SK-N-SH treated with all-trans-retinoic acid at 6 μM for 48 hours (cell line): ENCODE results near the gene SERHL2.
"Not testable (repeated sequence)": the region's sequence is repeated elsewhere in the genome, so short reads cannot be mapped to it uniquely, and the experiment has no call there.

Source experiments
- ARNTL ChIP-seq: fragments of 450-650 bp; formaldehyde crosslinking; IDR thresholded peaks from 2 replicates; pipeline ENCODE4 v1.5.0; 2020; ENCODE audit warnings: low read depth, mild to moderate bottlenecking, moderate library complexity, borderline replicate concordance
- CSDC2 ChIP-seq: fragments of 250-450 bp; sonication (Bioruptor Pico); IDR thresholded peaks from 2 replicates; pipeline ENCODE4 v1.5.0; 2020; ENCODE audit warnings: mild to moderate bottlenecking, moderate library complexity
- ESRRG ChIP-seq: fragments of 250-450 bp; sonication (Bioruptor Pico); IDR thresholded peaks from 2 replicates; pipeline ENCODE4 v1.6.1; 2021; ENCODE audit warnings: mild to moderate bottlenecking
- ISL1 ChIP-seq: fragments of 250-450 bp; sonication (Bioruptor Pico); IDR thresholded peaks from 2 replicates; pipeline ENCODE4 v2.1.2; 2022; ENCODE audit warnings: mild to moderate bottlenecking, moderate library complexity
- OSR1 ChIP-seq: fragments of 250-450 bp; sonication (Bioruptor Pico); IDR thresholded peaks from 2 replicates; pipeline ENCODE4 v1.8.0; 2022; ENCODE audit warnings: moderate library complexity, mild to moderate bottlenecking, inconsistent platforms
- PATZ1 ChIP-seq: fragments of 250-450 bp; sonication (Bioruptor Pico); IDR thresholded peaks from 2 replicates; pipeline ENCODE4 v1.8.0; 2020; ENCODE audit warnings: mild to moderate bottlenecking, moderate library complexity, borderline replicate concordance
- RARB ChIP-seq: fragments of 250-450 bp; sonication (Bioruptor Pico); IDR thresholded peaks from 2 replicates; pipeline ENCODE4 v1.8.0; 2021; ENCODE audit warnings: mild to moderate bottlenecking, moderate library complexity
- TOX ChIP-seq: fragments of 250-450 bp; sonication (Bioruptor Pico); IDR thresholded peaks from 2 replicates; pipeline ENCODE4 v1.8.0; 2021; ENCODE audit warnings: mild to moderate bottlenecking, moderate library complexity, borderline replicate concordance
- TSHZ2 ChIP-seq: fragments of 250-450 bp; sonication (Bioruptor Pico); IDR thresholded peaks from 2 replicates; pipeline ENCODE4 v1.5.0; 2020; ENCODE audit warnings: mild to moderate bottlenecking, moderate library complexity
- ZC3H10 ChIP-seq: fragments of 250-450 bp; sonication (Bioruptor Pico); IDR thresholded peaks from 2 replicates; pipeline ENCODE4 v1.5.1; 2021; ENCODE audit warnings: mild to moderate bottlenecking, moderate library complexity
- ZFP3 ChIP-seq: fragments of 250-450 bp; sonication (Bioruptor Pico); IDR thresholded peaks from 2 replicates; pipeline ENCODE4 v1.5.0; 2020; ENCODE audit warnings: mild to moderate bottlenecking, moderate library complexity
- ZFP30 ChIP-seq: fragments of 450-650 bp; formaldehyde crosslinking; IDR thresholded peaks from 2 replicates; pipeline ENCODE4 v1.5.0; 2022; ENCODE audit warnings: mild to moderate bottlenecking, moderate library complexity
- ZNF565 ChIP-seq: fragments of 450-650 bp; formaldehyde crosslinking; conservative IDR thresholded peaks from 2 replicates; pipeline ENCODE4 v1.5.0; 2020; ENCODE audit warnings: low read depth, mild to moderate bottlenecking, moderate library complexity
- ZNF8 ChIP-seq: fragments of 450-650 bp; formaldehyde crosslinking; IDR thresholded peaks from 2 replicates; pipeline ENCODE4 v1.5.0; 2020; ENCODE audit warnings: mild to moderate bottlenecking, moderate library complexity

- not testable (repeated sequence) for TF ChIP-seq ZNF565 (CRISPR knock-in tag); ZFP3 (CRISPR knock-in tag); TSHZ2 (CRISPR knock-in tag); ESRRG (CRISPR knock-in tag); ARNTL (CRISPR knock-in tag); PATZ1; CSDC2; ZC3H10 (CRISPR knock-in tag); OSR1; ISL1 (CRISPR knock-in tag); ZFP30 (CRISPR knock-in tag); TOX (CRISPR knock-in tag); ZNF8 (CRISPR knock-in tag); RARB
These were observed 20.3 kb downstream of the SERHL2 start for GRCh38 chr22:42574046-42574445.
